ENCODE results near the gene CHCHD3.

CHCHD3 gene

GRCh38 chr7:132966754-132967469 is 115.0 kb downstream of the CHCHD3 start:
- TF ChIP-seq, protein P1, sequence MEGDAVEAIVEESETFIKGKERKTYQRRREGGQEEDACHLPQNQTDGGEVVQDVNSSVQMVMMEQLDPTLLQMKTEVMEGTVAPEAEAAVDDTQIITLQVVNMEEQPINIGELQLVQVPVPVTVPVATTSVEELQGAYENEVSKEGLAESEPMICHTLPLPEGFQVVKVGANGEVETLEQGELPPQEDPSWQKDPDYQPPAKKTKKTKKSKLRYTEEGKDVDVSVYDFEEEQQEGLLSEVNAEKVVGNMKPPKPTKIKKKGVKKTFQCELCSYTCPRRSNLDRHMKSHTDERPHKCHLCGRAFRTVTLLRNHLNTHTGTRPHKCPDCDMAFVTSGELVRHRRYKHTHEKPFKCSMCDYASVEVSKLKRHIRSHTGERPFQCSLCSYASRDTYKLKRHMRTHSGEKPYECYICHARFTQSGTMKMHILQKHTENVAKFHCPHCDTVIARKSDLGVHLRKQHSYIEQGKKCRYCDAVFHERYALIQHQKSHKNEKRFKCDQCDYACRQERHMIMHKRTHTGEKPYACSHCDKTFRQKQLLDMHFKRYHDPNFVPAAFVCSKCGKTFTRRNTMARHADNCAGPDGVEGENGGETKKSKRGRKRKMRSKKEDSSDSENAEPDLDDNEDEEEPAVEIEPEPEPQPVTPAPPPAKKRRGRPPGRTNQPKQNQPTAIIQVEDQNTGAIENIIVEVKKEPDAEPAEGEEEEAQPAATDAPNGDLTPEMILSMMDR (IDR thresholded peaks at IDR 0.05), result no peak
- DNase-seq (ENCODE audit: low spot score), result no peak
- Histone ChIP-seq H3K4me3 (no peak overlapping the region), H3K27ac (no peak overlapping the region)

GRCh38 chr7:132965951-132966350 is 115.9 kb downstream of the CHCHD3 start:
- H3K4me3 ChIP-seq, result no peak overlapping the region
- DNase-seq (ENCODE audit: low spot score), result no peak
- TF ChIP-seq, protein P1 (IDR thresholded peaks at IDR 0.05), result no peak
- H3K27ac ChIP-seq, result no peak overlapping the region

DNA sequence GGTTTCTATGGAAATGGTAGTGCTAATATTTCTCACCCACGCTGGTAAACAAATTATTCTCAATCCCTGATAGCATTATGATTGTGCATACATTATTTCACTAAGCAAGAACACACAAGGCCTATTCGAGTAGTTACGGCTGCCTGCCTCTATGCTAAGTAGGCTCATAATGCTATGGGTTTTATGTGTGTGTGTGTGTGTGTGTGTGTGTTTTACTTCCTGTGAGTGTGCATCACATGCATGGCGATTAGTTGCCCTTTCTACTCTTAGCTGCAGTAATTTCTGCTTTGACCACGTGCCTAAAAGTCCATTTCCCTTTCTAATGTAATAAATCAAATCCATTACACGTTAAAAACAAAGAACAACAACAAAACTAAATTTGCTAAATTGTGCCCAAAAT is 117.0 kb downstream of the CHCHD3 start:
- no peak for DNase-seq (ENCODE audit: low spot score)

GRCh38 chr7:132959891-132960290 is 122.0 kb downstream of the CHCHD3 start:
- DNase-seq (ENCODE audit: low spot score), result no peak
- no peak overlapping the region for H3K4me3 ChIP-seq
- H3K27ac ChIP-seq, result no peak overlapping the region
- TF ChIP-seq, protein P1 (IDR thresholded peaks at IDR 0.05), result no peak

More for the DNA sequence above, 117.0 kb downstream of the CHCHD3 start:
- Histone ChIP-seq H3K4me3 (no peak overlapping the region), H3K27ac (no peak overlapping the region)
- TF ChIP-seq, protein P1 (IDR thresholded peaks at IDR 0.05), result no peak

- no peak overlapping the region for H3K4me3 ChIP-seq
- TF ChIP-seq, protein P1 (IDR thresholded peaks at IDR 0.05), result no peak
- DNase-seq (ENCODE audit: low spot score), result no peak
- H3K27ac ChIP-seq, result no peak overlapping the region
These were observed 125.3 kb downstream of the CHCHD3 start for GRCh38 chr7:132956556-132956955.

DNA sequence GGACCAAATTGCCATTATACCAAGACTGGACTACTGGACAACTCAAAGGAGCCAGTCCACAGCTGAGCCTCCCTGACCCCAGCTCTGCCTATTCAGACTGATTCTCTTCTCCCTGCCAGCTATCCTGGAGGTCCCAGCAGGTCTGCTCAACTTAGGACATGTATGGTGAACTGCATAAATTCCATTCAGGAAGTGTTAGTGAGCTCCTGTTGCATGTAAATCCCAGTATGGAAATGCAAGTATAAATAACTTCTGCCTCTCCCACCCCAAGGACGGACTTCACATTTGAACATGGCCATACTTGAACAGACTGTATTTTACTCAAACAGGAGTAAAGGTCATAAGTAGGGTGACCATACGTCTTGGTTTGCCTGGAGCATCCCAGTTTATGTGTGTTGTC is 128.4 kb downstream of the CHCHD3 start:
- TF ChIP-seq, protein P1 (IDR thresholded peaks at IDR 0.05), result no peak
- Histone ChIP-seq H3K4me3 (no peak overlapping the region), H3K27ac (no peak overlapping the region)
- no peak for DNase-seq (ENCODE audit: low spot score)

GRCh38 chr7:132950725-132951124 is 131.2 kb downstream of the CHCHD3 start:
- Histone ChIP-seq H3K4me3 (no peak overlapping the region), H3K27ac (no peak overlapping the region)
- TF ChIP-seq, protein P1 (IDR thresholded peaks at IDR 0.05), result no peak
- no peak for DNase-seq (ENCODE audit: low spot score)
